ENCODE data around the gene DAB2IP. TPM values are rescaled to one million over a fixed set of nuclear protein-coding genes. Genes with fewer than 3 reads are reported as not detected.
A peak's percentile ranks its signal among the peaks of the same experiment; 100 is the strongest.

Gene DAB2IP
- total and polyA plus RNA-seq, 4 donors: 2.3 to 13.1 (median 5.4) TPM

- no peaks in the 10 kb centered on the region for H3K27me3 ChIP-seq (ENCODE audit: control insufficient read depth in 4 of 4, insufficient read depth in 4 of 4, low read length in 3 of 4)
- H3K27ac ChIP-seq (ENCODE audit: low read depth in 1 of 2, low read length in 2 of 2): no peak overlapping the region
- H3K9me3 ChIP-seq (ENCODE audit: control insufficient read depth in 4 of 4, low read length in 3 of 4): no peaks in the 10 kb centered on the region
- 60% methylated on average over 45 of the region's 45 CpGs for WGBS
- DNase-seq (ENCODE audit: low spot score): no peak
- no peak overlapping the region for H3K9ac ChIP-seq (ENCODE audit: low read depth in 1 of 2, low read length in 2 of 2)
- no peak for TF ChIP-seq RAD21 (IDR thresholded peaks at IDR 0.05)
- peak in 1 of 2 donors; percentile 28 for TF ChIP-seq HNF4A (conservative IDR thresholded peaks at IDR 0.05)
- TF ChIP-seq RXRA (IDR thresholded peaks at IDR 0.05): peak in 1 of 2 donors; percentile 50
- TF ChIP-seq REST (IDR thresholded peaks at IDR 0.05): peak; percentile 34
- H3K4me3 ChIP-seq (ENCODE audit: low read depth in 1 of 3, low read length in 3 of 3): no peak overlapping the region
- H3K36me3 ChIP-seq (ENCODE audit: control insufficient read depth in 4 of 4, insufficient read depth in 3 of 4, low read depth in 1 of 4, low read length in 3 of 4): peaks cover 4 to 56% (median 16%) of the 10 kb centered on the region in 4 donors
- peaks cover 12 to 25% (median 19%) of the 10 kb centered on the region in 4 donors for H3K4me1 ChIP-seq (ENCODE audit: control insufficient read depth in 4 of 4, insufficient read depth in 4 of 4, low read length in 3 of 4)
These were observed 121.3 kb downstream of the DAB2IP start for GRCh38 chr9:121772600-121773285.

- 69% methylated on average over 18 of the region's 18 CpGs for WGBS
- Histone ChIP-seq H3K4me3 (ENCODE audit: low read depth in 1 of 3, low read length in 3 of 3) (no peak overlapping the region), H3K9ac (ENCODE audit: low read depth in 1 of 2, low read length in 2 of 2) (no peak overlapping the region), H3K36me3 (ENCODE audit: control insufficient read depth in 4 of 4, insufficient read depth in 3 of 4, low read depth in 1 of 4, low read length in 3 of 4) (peaks cover 4 to 54% (median 13%) of the 10 kb centered on the region in 4 donors), H3K27ac (ENCODE audit: low read depth in 1 of 2, low read length in 2 of 2) (no peak overlapping the region), H3K4me1 (ENCODE audit: control insufficient read depth in 4 of 4, insufficient read depth in 4 of 4, low read length in 3 of 4) (peaks cover 12 to 25% (median 19%) of the 10 kb centered on the region in 4 donors), H3K27me3 (ENCODE audit: control insufficient read depth in 4 of 4, insufficient read depth in 4 of 4, low read length in 3 of 4) (no peaks in the 10 kb centered on the region), H3K9me3 (ENCODE audit: control insufficient read depth in 4 of 4, low read length in 3 of 4) (no peaks in the 10 kb centered on the region)
- TF ChIP-seq RXRA (IDR thresholded peaks at IDR 0.05) (no peak), SP1 (IDR thresholded peaks at IDR 0.05) (no peak), FOXA1 (IDR thresholded peaks at IDR 0.05) (no peak), TAF1 (conservative IDR thresholded peaks at IDR 0.05) (no peak), HNF4G (IDR thresholded peaks at IDR 0.05) (no peak), FOXA2 (IDR thresholded peaks at IDR 0.05) (no peak), REST (IDR thresholded peaks at IDR 0.05) (no peak), YY1 (IDR thresholded peaks at IDR 0.05) (no peak), GABPA (IDR thresholded peaks at IDR 0.05 in 1 of 2, conservative IDR thresholded peaks at IDR 0.05 in 1 of 2) (no peak), EGR1 (IDR thresholded peaks at IDR 0.05; ENCODE audit: low read depth in 2 of 2) (no peak), RAD21 (IDR thresholded peaks at IDR 0.05) (no peak), HNF4A (conservative IDR thresholded peaks at IDR 0.05) (no peak), JUND (IDR thresholded peaks at IDR 0.05) (no peak), NR2F2 (IDR thresholded peaks at IDR 0.05) (no peak)
- TF ChIP-seq, protein P1, sequence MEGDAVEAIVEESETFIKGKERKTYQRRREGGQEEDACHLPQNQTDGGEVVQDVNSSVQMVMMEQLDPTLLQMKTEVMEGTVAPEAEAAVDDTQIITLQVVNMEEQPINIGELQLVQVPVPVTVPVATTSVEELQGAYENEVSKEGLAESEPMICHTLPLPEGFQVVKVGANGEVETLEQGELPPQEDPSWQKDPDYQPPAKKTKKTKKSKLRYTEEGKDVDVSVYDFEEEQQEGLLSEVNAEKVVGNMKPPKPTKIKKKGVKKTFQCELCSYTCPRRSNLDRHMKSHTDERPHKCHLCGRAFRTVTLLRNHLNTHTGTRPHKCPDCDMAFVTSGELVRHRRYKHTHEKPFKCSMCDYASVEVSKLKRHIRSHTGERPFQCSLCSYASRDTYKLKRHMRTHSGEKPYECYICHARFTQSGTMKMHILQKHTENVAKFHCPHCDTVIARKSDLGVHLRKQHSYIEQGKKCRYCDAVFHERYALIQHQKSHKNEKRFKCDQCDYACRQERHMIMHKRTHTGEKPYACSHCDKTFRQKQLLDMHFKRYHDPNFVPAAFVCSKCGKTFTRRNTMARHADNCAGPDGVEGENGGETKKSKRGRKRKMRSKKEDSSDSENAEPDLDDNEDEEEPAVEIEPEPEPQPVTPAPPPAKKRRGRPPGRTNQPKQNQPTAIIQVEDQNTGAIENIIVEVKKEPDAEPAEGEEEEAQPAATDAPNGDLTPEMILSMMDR (IDR thresholded peaks at IDR 0.05; ENCODE audit: low read depth, low read length, missing input control): no peak
- TF ChIP-seq, protein P2, sequence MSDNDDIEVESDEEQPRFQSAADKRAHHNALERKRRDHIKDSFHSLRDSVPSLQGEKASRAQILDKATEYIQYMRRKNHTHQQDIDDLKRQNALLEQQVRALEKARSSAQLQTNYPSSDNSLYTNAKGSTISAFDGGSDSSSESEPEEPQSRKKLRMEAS (IDR thresholded peaks at IDR 0.05): no peak
- TF ChIP-seq, protein P3, sequence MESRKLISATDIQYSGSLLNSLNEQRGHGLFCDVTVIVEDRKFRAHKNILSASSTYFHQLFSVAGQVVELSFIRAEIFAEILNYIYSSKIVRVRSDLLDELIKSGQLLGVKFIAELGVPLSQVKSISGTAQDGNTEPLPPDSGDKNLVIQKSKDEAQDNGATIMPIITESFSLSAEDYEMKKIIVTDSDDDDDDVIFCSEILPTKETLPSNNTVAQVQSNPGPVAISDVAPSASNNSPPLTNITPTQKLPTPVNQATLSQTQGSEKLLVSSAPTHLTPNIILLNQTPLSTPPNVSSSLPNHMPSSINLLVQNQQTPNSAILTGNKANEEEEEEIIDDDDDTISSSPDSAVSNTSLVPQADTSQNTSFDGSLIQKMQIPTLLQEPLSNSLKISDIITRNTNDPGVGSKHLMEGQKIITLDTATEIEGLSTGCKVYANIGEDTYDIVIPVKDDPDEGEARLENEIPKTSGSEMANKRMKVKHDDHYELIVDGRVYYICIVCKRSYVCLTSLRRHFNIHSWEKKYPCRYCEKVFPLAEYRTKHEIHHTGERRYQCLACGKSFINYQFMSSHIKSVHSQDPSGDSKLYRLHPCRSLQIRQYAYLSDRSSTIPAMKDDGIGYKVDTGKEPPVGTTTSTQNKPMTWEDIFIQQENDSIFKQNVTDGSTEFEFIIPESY (IDR thresholded peaks at IDR 0.05): no peak
- TF ChIP-seq, protein P4, sequence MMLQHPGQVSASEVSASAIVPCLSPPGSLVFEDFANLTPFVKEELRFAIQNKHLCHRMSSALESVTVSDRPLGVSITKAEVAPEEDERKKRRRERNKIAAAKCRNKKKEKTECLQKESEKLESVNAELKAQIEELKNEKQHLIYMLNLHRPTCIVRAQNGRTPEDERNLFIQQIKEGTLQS (IDR thresholded peaks at IDR 0.05): no peak
- no peak for DNase-seq (ENCODE audit: low spot score)
These were observed 122.0 kb downstream of the DAB2IP start for GRCh38 chr9:121773286-121773953.

All from liver (tissue), 9 donors.